GM21737 (cell line): ENCODE results near the gene MTCL3.
A peak's percentile ranks its signal among the peaks of the same experiment; 100 is the strongest.

ENCODE experiments used
- ATAC-seq: cut with Tn5 transposase; IDR thresholded peaks from one replicate; pipeline ENCODE4 v1.9.1; 2021; ENCODE audit warnings: mild to moderate bottlenecking, moderate library complexity; ENCODE audit not compliant: unreplicated experiment

Gene MTCL3

GRCh38 chr6:127515234-127515793 is 3.8 kb downstream of the MTCL3 start:
- ATAC-seq, result peak; percentile 9

DNA sequence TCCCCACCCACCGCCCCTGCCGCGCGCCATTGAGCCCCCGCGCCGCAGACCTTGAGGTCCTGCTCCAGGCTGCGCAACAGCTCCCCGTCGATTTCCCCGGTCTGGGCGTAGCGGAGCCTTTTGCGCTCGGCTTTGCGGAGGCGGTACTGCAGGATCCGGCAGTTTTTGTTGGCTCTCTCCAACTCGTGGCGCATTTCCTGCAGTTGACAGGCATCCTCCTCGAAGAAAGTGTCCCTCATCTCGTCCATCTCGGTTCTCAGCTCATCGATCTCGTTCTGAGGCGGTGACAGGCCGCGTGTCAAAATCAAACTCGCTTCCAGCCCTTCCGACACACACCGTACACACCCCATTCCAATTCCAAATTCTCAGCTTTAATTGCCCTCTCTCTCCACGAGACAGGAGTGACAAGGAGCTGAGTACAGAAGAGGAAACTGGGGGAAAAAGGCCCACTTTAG is 4.3 kb downstream of the MTCL3 start:
- ATAC-seq, result no peak

DNA sequence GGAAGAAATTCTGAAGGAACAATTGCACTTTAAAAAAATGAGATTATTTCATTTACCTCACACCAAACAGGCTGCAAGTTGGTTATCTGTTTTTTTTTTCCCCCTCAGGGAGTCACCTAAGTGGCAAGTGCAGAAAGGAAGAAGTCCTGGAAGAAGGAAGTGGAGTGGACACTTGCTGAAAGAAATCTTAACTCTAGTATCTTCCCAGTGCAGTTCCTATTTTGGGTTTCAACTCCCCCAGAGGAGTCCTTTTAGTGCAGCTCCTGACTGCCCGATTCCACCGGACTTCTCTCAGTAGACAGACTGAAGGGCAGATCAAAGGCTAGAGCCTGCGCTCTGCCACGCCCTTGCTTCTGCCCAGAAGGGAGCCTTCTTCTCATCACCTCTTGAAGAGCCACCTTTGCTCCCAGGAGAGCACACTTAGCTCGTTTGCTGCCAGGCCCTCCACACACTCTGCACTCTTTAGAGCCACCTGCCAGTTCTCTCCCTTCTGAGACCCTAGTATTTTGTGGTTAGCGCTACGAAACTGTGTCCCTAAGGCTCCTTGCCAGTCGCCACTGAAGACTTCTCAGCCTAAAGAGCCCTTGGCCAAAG is 4.9 kb downstream of the MTCL3 start:
- ATAC-seq, result no peak

DNA sequence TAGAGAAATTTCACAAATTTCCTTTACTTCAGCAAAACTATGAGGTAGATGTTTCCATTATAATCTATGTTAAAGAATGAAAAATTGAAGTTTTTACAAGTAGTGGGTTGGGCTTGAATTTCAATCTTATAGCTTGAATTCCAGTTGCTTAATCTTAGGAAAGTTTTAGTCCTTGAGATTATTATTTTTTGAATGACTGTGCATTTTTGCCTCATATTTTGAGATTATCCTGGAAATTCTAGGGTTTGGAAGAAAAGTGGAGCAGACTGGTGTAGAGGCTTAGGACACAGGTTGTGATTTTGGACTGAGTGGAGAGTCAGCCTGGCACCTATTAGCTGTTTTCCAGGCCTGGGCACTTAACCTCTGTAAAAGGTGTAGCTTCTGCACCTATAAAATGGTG is 5.7 kb downstream of the MTCL3 start:
- ATAC-seq, result no peak

DNA sequence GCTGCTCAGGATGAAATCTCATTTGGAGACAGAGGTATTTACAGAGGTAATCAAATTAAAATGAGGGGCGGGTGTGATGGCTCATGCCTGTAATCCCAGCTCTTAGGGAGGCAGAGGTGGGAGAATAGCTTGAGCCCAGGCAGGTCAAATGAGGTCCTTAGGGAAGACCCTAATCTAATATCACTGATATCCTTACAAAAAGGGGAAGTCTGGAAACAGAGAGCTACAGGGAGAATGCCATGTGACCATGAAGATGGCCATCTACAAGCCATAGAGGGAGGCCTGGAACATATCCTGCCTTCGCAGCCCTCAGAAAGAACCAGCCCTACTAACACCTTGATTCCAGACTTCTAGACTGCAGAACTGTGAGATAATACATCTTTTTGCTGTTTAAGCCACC is 8.3 kb downstream of the MTCL3 start:
- no peak for ATAC-seq

GRCh38 chr6:127506894-127507293 is 12.2 kb downstream of the MTCL3 start:
- no peak for ATAC-seq

GRCh38 chr6:127503022-127503421 is 16.1 kb downstream of the MTCL3 start:
- no peak for ATAC-seq

DNA sequence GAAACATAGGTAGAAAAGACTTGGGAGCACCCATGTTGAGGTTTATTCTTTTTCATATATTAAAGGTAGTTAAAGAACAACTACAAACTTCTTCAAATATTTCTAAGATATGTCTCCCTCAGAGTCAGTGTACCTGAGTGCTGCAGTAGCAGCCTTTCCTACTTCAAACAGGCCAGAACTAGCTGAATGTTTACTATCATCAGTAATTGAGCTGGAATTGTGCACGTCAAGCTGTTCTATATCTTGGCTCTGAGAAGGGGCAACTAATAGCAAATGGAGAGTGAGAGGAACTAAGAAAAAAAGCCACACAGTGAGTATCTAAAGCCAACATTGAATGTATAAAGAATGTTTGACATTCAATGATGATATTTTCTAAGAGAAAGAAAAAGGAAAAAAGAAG is 21.7 kb downstream of the MTCL3 start:
- no peak for ATAC-seq

- ATAC-seq, result no peak
Observed at GRCh38 chr6:127496471-127496870, 22.7 kb downstream of the MTCL3 start.

DNA sequence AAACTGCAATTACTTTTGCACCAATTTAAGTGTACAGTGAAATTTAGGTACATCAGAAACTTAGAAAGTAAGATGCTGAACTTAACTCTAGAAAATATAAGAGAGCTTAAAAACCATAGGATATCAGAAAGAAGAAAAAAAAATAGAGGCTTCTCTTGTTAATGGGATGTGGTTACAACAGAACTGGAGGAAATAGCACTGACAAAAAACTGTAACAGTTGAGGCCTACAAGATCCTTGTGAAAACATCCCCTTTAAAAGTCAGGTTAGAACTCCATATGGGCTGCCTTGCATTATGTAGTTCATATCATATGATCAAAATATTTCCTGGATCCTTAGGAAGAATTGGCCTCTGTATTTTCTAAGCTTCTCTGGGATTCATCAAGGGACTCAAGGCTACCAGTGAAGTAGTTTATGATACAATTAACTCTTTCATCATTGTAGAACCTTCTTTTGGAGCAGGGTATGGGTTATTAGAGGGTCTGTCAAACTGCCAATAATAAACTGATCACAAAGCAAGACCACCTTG is 24.8 kb downstream of the MTCL3 start:
- ATAC-seq, result no peak

- ATAC-seq, result no peak
Observed at GRCh38 chr6:127489248-127489647, 29.9 kb downstream of the MTCL3 start.

DNA sequence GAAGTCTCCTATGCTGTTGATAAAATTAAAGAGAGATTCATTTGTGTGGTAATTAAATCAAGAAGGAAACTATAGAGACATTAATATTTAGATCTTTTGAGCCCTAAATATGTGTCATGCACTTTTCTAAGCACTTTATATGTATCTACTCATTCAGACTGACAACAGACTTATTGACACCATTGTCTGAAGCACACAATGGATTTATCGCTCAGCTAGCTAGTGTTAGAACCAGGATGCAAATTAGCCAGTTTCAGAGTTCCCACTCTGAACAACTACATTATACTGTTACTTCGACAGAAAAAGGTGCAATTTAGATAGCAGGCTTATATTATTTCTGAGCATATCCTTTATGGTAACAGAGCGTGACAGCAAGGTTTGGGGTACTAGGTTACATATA is 32.2 kb downstream of the MTCL3 start:
- no peak for ATAC-seq

GRCh38 chr6:127484212-127484863 is 34.8 kb downstream of the MTCL3 start:
- ATAC-seq, result peak; percentile 99

DNA sequence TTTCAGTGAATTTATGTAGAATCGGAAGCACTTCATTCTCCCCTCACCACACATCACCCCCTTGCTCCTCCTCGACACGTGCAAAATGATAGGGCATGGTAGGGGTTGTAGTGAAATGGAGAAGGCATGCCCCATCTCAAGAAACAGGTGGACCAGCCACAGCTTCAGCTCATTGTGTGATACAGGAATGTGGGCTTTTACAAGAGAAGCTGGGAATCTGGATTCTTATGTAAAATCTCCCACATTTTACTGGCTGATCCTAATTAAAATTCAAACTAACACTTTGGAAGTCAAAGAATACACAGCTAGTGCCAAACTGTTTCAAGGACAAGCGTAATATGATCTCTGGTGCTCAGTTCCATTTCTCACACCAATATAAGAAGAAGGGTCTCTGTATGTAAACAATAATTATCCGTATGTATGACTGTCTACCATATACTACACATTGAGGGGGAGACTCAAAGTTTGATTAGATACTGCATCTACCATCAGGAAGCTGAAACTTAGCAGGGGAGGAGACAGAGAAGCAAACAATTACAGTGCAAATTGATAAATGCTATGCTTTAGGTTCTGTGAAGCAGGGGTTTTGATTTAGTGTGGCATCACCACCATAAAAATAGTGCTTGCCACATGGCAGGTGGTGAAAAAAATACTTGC is 35.6 kb downstream of the MTCL3 start:
- peak; percentile 15 for ATAC-seq

DNA sequence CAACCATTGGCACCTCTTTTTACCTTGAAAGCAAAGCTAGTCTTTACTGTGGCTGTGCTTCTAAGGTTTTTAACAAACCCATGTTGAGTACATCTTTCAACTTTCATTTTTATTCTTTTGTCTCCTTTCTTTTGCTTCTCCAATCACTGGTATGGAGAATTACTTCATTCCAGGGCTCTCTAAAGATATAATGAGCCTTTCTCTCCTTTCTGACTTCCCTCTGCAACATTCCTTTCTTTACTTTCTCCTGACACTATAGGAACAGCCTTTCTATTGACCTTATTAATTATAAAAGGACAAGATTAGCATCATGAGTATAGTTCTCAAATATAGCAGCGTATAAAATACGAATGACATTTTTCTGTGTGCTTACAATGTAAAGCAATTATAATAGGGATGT is 36.8 kb downstream of the MTCL3 start:
- no peak for ATAC-seq

GRCh38 chr6:127481628-127482027 is 37.5 kb downstream of the MTCL3 start:
- ATAC-seq, result no peak

- ATAC-seq, result no peak
Observed at GRCh38 chr6:127481111-127481510, 38.0 kb downstream of the MTCL3 start.

DNA sequence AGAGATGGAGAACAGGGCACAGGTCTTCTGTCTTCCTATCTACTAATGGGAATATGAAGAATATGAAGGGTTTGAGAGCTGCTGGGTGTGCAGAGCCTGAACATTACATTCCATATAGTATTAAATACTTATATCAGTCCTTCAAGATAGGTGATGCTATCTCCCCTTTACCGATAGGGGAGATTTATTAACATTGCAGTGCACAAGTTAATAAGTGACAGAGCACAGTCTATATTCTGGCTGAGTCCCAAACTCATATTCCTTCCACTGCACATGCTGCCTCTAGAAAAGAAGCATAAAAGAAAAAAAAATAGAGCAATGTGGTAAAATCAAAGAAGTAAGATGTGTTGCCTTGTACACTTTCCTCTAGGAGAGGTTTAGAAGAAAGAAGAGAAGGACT is 41.5 kb downstream of the MTCL3 start:
- no peak for ATAC-seq

- no peak for ATAC-seq
Observed at GRCh38 chr6:127475823-127476176, 43.3 kb downstream of the MTCL3 start.

- ATAC-seq, result no peak
Observed at GRCh38 chr6:127475135-127475822, 43.9 kb downstream of the MTCL3 start.
